Caco-2 (cell line): ENCODE data around the gene MAOA. TPM values are rescaled to one million over a fixed set of nuclear protein-coding genes. Genes with fewer than 3 reads are reported as not detected.

Experiments used
- BruUV-seq: library from RNA; stranded (reverse); fragments of 400-500 nt; replicated peaks from 2 replicates; lab custom pipeline; 2021; lab: Mats Ljungman, UMichigan
- CTCF ChIA-PET: fragments of 300-600 bp; sonication (Branson Sonifier 250); formaldehyde crosslinking; loops from one replicate; lab custom pipeline; 2022; ENCODE audit warnings: antibody characterized with exemption; lab: Charles Lee
- POLR2A ChIA-PET: fragments of 300-600 bp; sonication (Branson Sonifier 250); formaldehyde crosslinking; loops from one replicate; lab custom pipeline; 2022; ENCODE audit warnings: antibody characterized with exemption; lab: Charles Lee
- DNase-seq, 2 experiments: peaks; one replicate each; pipeline versions ENCODE4 v3.0.0 to v3.0.0-alpha.2; 2020 to 2022
- H3K27me3 ChIP-seq: replicated peaks from 2 replicates; pipeline ENCODE4 v1.6.0; 2011; ENCODE audit warnings: low read length; ENCODE audit not compliant: control insufficient read depth, insufficient read depth
- H3K36me3 ChIP-seq: 2 replicates; pipeline ENCODE4 v1.5.1; 2011; ENCODE audit warnings: low read length; ENCODE audit not compliant: control insufficient read depth, insufficient read depth
- H3K4me1 ChIP-seq: fragments of 250-450 bp; sonication (Bioruptor Pico); 2 replicates; pipeline ENCODE4 v1.5.1; 2020; ENCODE audit warnings: mild to moderate bottlenecking
- H3K4me3 ChIP-seq: 2 replicates; pipeline ENCODE4 v1.5.1; 2011; ENCODE audit warnings: low read depth, mild to moderate bottlenecking, control low read depth, low read length
- H3K9me3 ChIP-seq: fragments of 250-450 bp; sonication (Bioruptor Pico); 2 replicates; pipeline ENCODE4 v1.5.1; 2020; ENCODE audit warnings: mild to moderate bottlenecking, moderate library complexity
- H3K27ac Mint-ChIP-seq: one replicate; pipeline ENCODE4 v1.8.0; 2022; ENCODE audit warnings: mixed read lengths; ENCODE audit not compliant: unreplicated experiment
- H3K27me3 Mint-ChIP-seq: one replicate; pipeline ENCODE4 v1.8.0; 2022; ENCODE audit warnings: mixed read lengths; ENCODE audit not compliant: insufficient read depth, unreplicated experiment
- H3K36me3 Mint-ChIP-seq: one replicate; pipeline ENCODE4 v1.8.0; 2022; ENCODE audit warnings: mild to moderate bottlenecking, mixed read lengths; ENCODE audit not compliant: insufficient read depth, unreplicated experiment
- H3K4me1 Mint-ChIP-seq: one replicate; pipeline ENCODE4 v1.8.0; 2022; ENCODE audit warnings: low read depth, mixed read lengths; ENCODE audit not compliant: unreplicated experiment
- H3K4me3 Mint-ChIP-seq: one replicate; pipeline ENCODE4 v1.8.0; 2022; ENCODE audit warnings: mild to moderate bottlenecking, moderate library complexity, mixed read lengths; ENCODE audit not compliant: unreplicated experiment
- H3K9me3 Mint-ChIP-seq: one replicate; pipeline ENCODE4 v1.8.0; 2022; ENCODE audit warnings: mixed read lengths; ENCODE audit not compliant: unreplicated experiment
- intact Hi-C: fragments of 100-400 bp; cut with micrococcal nuclease; formaldehyde crosslinking; loops from one replicate; pipeline ENCODE4 v1.10.0; 2022; ENCODE audit not compliant: unreplicated experiment
- total RNA-seq: library from RNA; stranded (reverse); gene quantifications from 2 replicates; pipeline ENCODE4 v1.2.3, GENCODE V29; 2022
- TF ChIP-seq, protein P1 (sequence below), 2 experiments: fragments of 200-600 bp in 1 of 2; IDR thresholded peaks; 1 replicate in 1 of 2; 2 replicates in 1 of 2; pipeline versions ENCODE4 v1.5.1 to v1.8.0; 2011 to 2022; ENCODE audit warnings: antibody characterized with exemption in 1 of 2, control low read depth in 1 of 2, inconsistent platforms in 1 of 2, low read depth in 1 of 2, low read length in 1 of 2, mild to moderate bottlenecking in 1 of 2, moderate library complexity in 1 of 2; ENCODE audit not compliant: insufficient read depth in 1 of 2, severe bottlenecking in 1 of 2, unreplicated experiment in 1 of 2

Gene MAOA
- total RNA-seq, 1 experiment from 2014 or later, result 0.25 TPM

DNA sequence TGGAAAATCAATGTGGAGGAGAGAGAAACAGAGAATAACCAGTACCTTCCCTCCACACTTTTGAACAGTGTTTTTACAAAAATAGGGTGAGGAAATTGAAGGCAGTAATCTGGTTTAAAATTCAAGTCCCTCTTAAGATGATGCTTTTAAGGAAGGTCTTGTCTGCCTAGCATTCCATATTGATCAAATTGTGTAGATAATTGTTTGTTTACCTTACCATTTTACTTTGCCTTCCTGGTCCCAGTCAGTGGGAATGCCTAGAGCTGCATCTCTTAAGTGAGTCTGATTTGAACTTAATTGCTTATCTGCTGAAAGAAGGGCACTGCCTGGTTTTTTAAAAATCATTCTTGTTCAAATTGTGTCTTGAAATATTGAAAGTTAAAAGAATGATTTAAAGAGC, 14.4 kb upstream of the MAOA start:
- Histone ChIP-seq H3K4me1 (0 out of 2 replicates have a peak, but pooled peaks cover 3% of the 10 kb centered on the region), H3K36me3 (no peaks in the 10 kb centered on the region), H3K4me3 (no peak overlapping the region), H3K27me3 (no peaks in the 10 kb centered on the region), H3K9me3 (no peaks in the 10 kb centered on the region)
- no peak for DNase-seq
- H3K4me1 Mint-ChIP-seq, result peaks cover 5% of the 10 kb centered on the region
- BruUV-seq, result no TSS peak
- intact Hi-C loops, result no loop called here
- H3K27ac Mint-ChIP-seq, result no peak overlapping the region
- CTCF ChIA-PET, result no interaction called here
- H3K9me3 Mint-ChIP-seq, result no peaks in the 10 kb centered on the region
- H3K36me3 Mint-ChIP-seq, result no peaks in the 10 kb centered on the region
- H3K4me3 Mint-ChIP-seq, result no peak overlapping the region
- POLR2A ChIA-PET, result no interaction called here
- TF ChIP-seq, protein P1, sequence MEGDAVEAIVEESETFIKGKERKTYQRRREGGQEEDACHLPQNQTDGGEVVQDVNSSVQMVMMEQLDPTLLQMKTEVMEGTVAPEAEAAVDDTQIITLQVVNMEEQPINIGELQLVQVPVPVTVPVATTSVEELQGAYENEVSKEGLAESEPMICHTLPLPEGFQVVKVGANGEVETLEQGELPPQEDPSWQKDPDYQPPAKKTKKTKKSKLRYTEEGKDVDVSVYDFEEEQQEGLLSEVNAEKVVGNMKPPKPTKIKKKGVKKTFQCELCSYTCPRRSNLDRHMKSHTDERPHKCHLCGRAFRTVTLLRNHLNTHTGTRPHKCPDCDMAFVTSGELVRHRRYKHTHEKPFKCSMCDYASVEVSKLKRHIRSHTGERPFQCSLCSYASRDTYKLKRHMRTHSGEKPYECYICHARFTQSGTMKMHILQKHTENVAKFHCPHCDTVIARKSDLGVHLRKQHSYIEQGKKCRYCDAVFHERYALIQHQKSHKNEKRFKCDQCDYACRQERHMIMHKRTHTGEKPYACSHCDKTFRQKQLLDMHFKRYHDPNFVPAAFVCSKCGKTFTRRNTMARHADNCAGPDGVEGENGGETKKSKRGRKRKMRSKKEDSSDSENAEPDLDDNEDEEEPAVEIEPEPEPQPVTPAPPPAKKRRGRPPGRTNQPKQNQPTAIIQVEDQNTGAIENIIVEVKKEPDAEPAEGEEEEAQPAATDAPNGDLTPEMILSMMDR (IDR thresholded peaks at IDR 0.05; ENCODE audit: insufficient read depth in 1 of 2, low read depth in 1 of 2, low read length in 1 of 2, severe bottlenecking in 1 of 2, unreplicated experiment in 1 of 2), result no peak
- H3K27me3 Mint-ChIP-seq, result no peaks in the 10 kb centered on the region

DNA sequence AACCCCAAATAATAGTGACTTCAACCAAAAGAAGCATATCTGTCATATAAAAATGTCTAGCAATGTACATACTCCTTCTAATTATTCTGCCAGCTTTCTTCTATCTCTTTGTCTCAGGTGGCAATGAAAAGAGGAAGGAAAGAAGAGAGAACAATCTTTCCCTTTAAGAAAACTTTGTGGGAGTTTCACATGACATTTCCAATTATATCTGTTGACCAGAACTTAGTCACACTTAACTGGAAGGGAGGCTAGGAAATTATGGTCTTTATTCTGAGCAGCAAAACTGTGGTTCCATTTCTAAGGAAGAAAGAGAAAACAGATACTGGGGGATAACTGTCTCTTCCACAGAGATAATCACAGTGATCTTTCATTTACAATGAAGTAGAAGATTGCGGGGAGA, 12.9 kb upstream of the MAOA start:
- Mint-ChIP-seq H3K4me3 (no peak overlapping the region), H3K4me1 (peaks cover 5% of the 10 kb centered on the region), H3K9me3 (no peaks in the 10 kb centered on the region), H3K36me3 (no peaks in the 10 kb centered on the region), H3K27me3 (no peaks in the 10 kb centered on the region), H3K27ac (no peak overlapping the region)
- no peaks in the 10 kb centered on the region for H3K36me3 ChIP-seq
- TF ChIP-seq, protein P1 (IDR thresholded peaks at IDR 0.05; ENCODE audit: insufficient read depth in 1 of 2, low read depth in 1 of 2, low read length in 1 of 2, severe bottlenecking in 1 of 2, unreplicated experiment in 1 of 2), result no peak
- H3K4me3 ChIP-seq, result no peak overlapping the region
- ChIA-PET POLR2A (no interaction called here), CTCF (no interaction called here)
- no peak for DNase-seq
- no TSS peak for BruUV-seq
- 0 out of 2 replicates have a peak, but pooled peaks cover 3% of the 10 kb centered on the region for H3K4me1 ChIP-seq
- H3K27me3 ChIP-seq, result no peaks in the 10 kb centered on the region
- intact Hi-C loops, result no loop called here
- H3K9me3 ChIP-seq, result no peaks in the 10 kb centered on the region

DNA sequence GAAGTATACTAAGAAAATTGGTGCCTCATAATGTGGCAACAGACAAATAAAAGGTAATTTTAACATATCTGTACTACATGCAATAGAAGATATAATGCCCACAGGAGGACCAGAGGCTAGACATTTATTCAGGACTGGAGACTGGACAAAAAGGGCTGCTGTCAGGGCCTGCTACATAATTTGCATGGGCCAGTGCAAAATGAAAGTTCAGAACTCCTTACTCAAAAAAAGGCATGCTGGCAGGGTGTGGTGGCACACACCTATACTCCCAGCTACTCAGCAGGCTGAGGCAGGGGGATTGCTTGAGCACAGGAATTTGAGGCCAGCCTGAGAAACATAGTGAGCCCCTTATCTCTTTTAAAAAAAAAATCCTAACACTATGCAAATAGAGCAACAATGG, 12.4 kb upstream of the MAOA start:
- POLR2A ChIA-PET, result no interaction called here
- Histone ChIP-seq H3K27me3 (no peaks in the 10 kb centered on the region), H3K36me3 (no peaks in the 10 kb centered on the region), H3K4me3 (no peak overlapping the region), H3K9me3 (no peaks in the 10 kb centered on the region), H3K4me1 (0 out of 2 replicates have a peak, but pooled peaks cover 3% of the 10 kb centered on the region)
- no peaks in the 10 kb centered on the region for H3K9me3 Mint-ChIP-seq
- intact Hi-C loops, result no loop called here
- H3K4me3 Mint-ChIP-seq, result no peak overlapping the region
- DNase-seq, result no peak
- TF ChIP-seq, protein P1 (IDR thresholded peaks at IDR 0.05; ENCODE audit: insufficient read depth in 1 of 2, low read depth in 1 of 2, low read length in 1 of 2, severe bottlenecking in 1 of 2, unreplicated experiment in 1 of 2), result no peak
- H3K27me3 Mint-ChIP-seq, result no peaks in the 10 kb centered on the region
- no peak overlapping the region for H3K27ac Mint-ChIP-seq
- no TSS peak for BruUV-seq
- peaks cover 5% of the 10 kb centered on the region for H3K4me1 Mint-ChIP-seq
- CTCF ChIA-PET, result no interaction called here
- no peaks in the 10 kb centered on the region for H3K36me3 Mint-ChIP-seq
